Esophagus muscularis mucosa (tissue), 4 donors: ENCODE results near the gene FANCB. TPM values are rescaled to one million over a fixed set of nuclear protein-coding genes. Genes with fewer than 3 reads are reported as not detected.

ENCODE experiments used
- DNase-seq: peaks from one replicate; pipeline ENCODE4 v3.0.0-alpha.2; 2017; ENCODE audit errors: extremely low spot score
- H3K27ac ChIP-seq, 4 donors: fragments of 200-600 bp; sonication (generic); replicated peaks in 1 of 4; 1 replicate in 3 of 4; 2 replicates in 1 of 4; pipeline ENCODE4 v1.5.1; 2016 to 2019; ENCODE audit warnings: mild to moderate bottlenecking in 1 of 4
- H3K27me3 ChIP-seq, 4 donors: fragments of 200-600 bp; sonication (generic); one replicate each; pipeline versions ENCODE4 v1.5.1 to v1.6.0; 2016 to 2019
- H3K36me3 ChIP-seq, 4 donors: fragments of 200-600 bp; sonication (generic); one replicate each; pipeline ENCODE4 v1.5.1; 2016 to 2019
- H3K4me1 ChIP-seq, 4 donors: fragments of 200-600 bp; sonication (generic); one replicate each; pipeline ENCODE4 v1.5.1; 2016 to 2019
- H3K4me3 ChIP-seq, 4 donors: fragments of 200-600 bp; sonication (generic); 1 replicate in 2 of 4; 2 replicates in 2 of 4; pipeline ENCODE4 v1.5.1; 2016 to 2019; ENCODE audit warnings: mild to moderate bottlenecking in 4 of 4, moderate library complexity in 1 of 4
- H3K9me3 ChIP-seq, 4 donors: fragments of 200-600 bp; sonication (generic); 1 replicate in 3 of 4; 2 replicates in 1 of 4; pipeline ENCODE4 v1.5.1; 2016 to 2019
- EP300 ChIP-seq: sonication (generic); formaldehyde crosslinking; IDR thresholded peaks from one replicate; pipeline ENCODE4 v1.6.1; 2017; ENCODE audit warnings: antibody characterized with exemption
- POLR2A ChIP-seq: fragments of 450-650 bp; IDR thresholded peaks from one replicate; pipeline ENCODE4 v1.6.1; 2017; ENCODE audit warnings: antibody characterized with exemption, moderate library complexity, mild to moderate bottlenecking, low read depth
- POLR2AphosphoS5 ChIP-seq, 2 donors: sonication (generic); formaldehyde crosslinking; IDR thresholded peaks; one replicate each; pipeline ENCODE4 v1.6.1; 2017; ENCODE audit warnings: antibody characterized with exemption in 2 of 2
- WGBS: methylation state at CpG from one replicate; pipeline ENCODE4 v1.1.5; 2018; 5-methylcytosine and 5-hydroxymethylcytosine counted together
- intact Hi-C: fragments of 100-400 bp; cut with DNase I; formaldehyde crosslinking; loops from one replicate; pipeline ENCODE4 v1.15.1; 2023
- total RNA-seq, 4 donors: library from RNA; depleted of rRNA; stranded (reverse); fragments of >200 nt; gene quantifications; one replicate each; pipeline versions ENCODE4 v1.1.0 to v1.2.1, GENCODE V29; 2016
- TF ChIP-seq, protein P1 (sequence below), 3 experiments: fragments of 200-600 bp in 2 of 3; fragments of 450-650 bp in 1 of 3; sonication (generic) in 2 of 3; IDR thresholded peaks; one replicate each; pipeline ENCODE4 v1.5.1; 2017 to 2019; ENCODE audit warnings: antibody characterized with exemption in 3 of 3, mild to moderate bottlenecking in 2 of 3, moderate library complexity in 1 of 3

Gene FANCB
- total RNA-seq, 4 donors from 2014 or later = 0.33 to 1.3 (median 0.85) TPM

DNA sequence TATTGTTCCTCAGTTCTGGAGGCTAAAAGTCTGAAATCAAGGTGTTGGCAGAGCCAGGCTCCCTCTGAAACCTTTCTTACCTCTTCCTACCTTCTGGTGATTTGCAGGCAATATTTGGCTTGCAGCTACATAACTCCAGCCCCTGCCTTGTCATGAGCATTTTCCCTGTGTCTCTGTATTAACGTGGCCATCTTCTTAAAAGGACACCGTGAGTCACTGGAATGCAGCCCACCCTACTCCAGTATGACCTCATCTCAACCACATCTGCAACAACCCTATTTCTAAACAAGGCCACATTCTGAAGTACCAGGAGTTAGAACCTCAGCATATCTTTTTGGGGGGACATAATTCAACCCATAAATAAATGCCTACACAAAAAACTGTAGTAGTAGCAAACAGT is 40.7 kb downstream of the FANCB start:
- H3K27ac ChIP-seq = no peak overlapping the region
- no peaks in the 10 kb centered on the region for H3K4me1 ChIP-seq
- DNase-seq = no peak
- TF ChIP-seq POLR2A (no peak), EP300 (no peak), POLR2AphosphoS5 (IDR thresholded peaks at IDR 0.05) (no peak)
- TF ChIP-seq, protein P1, sequence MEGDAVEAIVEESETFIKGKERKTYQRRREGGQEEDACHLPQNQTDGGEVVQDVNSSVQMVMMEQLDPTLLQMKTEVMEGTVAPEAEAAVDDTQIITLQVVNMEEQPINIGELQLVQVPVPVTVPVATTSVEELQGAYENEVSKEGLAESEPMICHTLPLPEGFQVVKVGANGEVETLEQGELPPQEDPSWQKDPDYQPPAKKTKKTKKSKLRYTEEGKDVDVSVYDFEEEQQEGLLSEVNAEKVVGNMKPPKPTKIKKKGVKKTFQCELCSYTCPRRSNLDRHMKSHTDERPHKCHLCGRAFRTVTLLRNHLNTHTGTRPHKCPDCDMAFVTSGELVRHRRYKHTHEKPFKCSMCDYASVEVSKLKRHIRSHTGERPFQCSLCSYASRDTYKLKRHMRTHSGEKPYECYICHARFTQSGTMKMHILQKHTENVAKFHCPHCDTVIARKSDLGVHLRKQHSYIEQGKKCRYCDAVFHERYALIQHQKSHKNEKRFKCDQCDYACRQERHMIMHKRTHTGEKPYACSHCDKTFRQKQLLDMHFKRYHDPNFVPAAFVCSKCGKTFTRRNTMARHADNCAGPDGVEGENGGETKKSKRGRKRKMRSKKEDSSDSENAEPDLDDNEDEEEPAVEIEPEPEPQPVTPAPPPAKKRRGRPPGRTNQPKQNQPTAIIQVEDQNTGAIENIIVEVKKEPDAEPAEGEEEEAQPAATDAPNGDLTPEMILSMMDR (IDR thresholded peaks at IDR 0.05) = no peak
- no peak overlapping the region for H3K4me3 ChIP-seq
- intact Hi-C loops = no loop called here
- no peaks in the 10 kb centered on the region for H3K27me3 ChIP-seq
- H3K36me3 ChIP-seq = no peaks in the 10 kb centered on the region
- peaks cover 0 to 13% (median 0%) of the 10 kb centered on the region in 4 donors for H3K9me3 ChIP-seq
- 57% methylated on average over 2 of the region's 2 CpGs for WGBS

- Histone ChIP-seq H3K27ac (no peak overlapping the region), H3K4me3 (no peak overlapping the region), H3K27me3 (no peaks in the 10 kb centered on the region), H3K9me3 (peaks cover 0 to 13% (median 0%) of the 10 kb centered on the region in 4 donors), H3K4me1 (no peaks in the 10 kb centered on the region), H3K36me3 (no peaks in the 10 kb centered on the region)
- intact Hi-C loops = no loop called here
- DNase-seq = no peak
- TF ChIP-seq, protein P1 (IDR thresholded peaks at IDR 0.05) = no peak
- TF ChIP-seq EP300 (no peak), POLR2AphosphoS5 (IDR thresholded peaks at IDR 0.05) (no peak), POLR2A (no peak)
- WGBS = 62% methylated on average over 2 of the region's 2 CpGs
These were observed 43.2 kb downstream of the FANCB start for GRCh38 chrX:14829643-14830042.

DNA sequence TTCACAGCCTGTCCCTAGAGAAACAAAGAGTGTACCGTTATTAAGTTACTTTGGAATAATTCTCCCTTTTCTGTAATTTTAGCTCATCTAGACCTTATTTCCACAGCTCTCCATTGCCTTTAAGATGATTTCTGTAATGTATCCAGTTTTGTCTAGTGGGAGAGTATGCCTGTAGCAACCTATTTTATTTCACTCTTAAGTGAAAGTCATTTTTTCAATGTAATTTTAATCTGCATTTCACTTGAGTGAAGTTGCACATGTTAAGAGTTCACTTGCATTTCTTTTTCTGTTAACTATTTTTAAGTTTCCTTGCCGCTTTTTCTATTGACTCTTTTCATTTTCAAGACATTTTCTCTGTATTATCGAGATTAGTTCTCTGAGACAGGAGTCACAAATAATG is 46.5 kb downstream of the FANCB start:
- intact Hi-C loops = no loop called here
- no peak for TF ChIP-seq EP300
- no peak for TF ChIP-seq POLR2A
- TF ChIP-seq, protein P1 (IDR thresholded peaks at IDR 0.05) = no peak
- no peak for TF ChIP-seq POLR2AphosphoS5 (IDR thresholded peaks at IDR 0.05)
- no peak overlapping the region for H3K27ac ChIP-seq
- no peak overlapping the region for H3K4me3 ChIP-seq
- H3K27me3 ChIP-seq = no peaks in the 10 kb centered on the region
- no peaks in the 10 kb centered on the region for H3K4me1 ChIP-seq
- peaks cover 0 to 13% (median 0%) of the 10 kb centered on the region in 4 donors for H3K9me3 ChIP-seq
- H3K36me3 ChIP-seq = no peaks in the 10 kb centered on the region
- DNase-seq = no peak
- 67% methylated on average over 3 of the region's 3 CpGs for WGBS

- no peaks in the 10 kb centered on the region for H3K4me1 ChIP-seq
- no peaks in the 10 kb centered on the region for H3K36me3 ChIP-seq
- no peak for DNase-seq
- intact Hi-C loops = no loop called here
- H3K9me3 ChIP-seq = peaks cover 0 to 13% (median 0%) of the 10 kb centered on the region in 4 donors
- H3K4me3 ChIP-seq = no peak overlapping the region
- H3K27me3 ChIP-seq = no peaks in the 10 kb centered on the region
- H3K27ac ChIP-seq = no peak overlapping the region
- TF ChIP-seq, protein P1 (IDR thresholded peaks at IDR 0.05) = no peak
- TF ChIP-seq EP300 (no peak), POLR2AphosphoS5 (IDR thresholded peaks at IDR 0.05) (no peak), POLR2A (no peak)
These were observed 47.0 kb downstream of the FANCB start for GRCh38 chrX:14825851-14826250.

DNA sequence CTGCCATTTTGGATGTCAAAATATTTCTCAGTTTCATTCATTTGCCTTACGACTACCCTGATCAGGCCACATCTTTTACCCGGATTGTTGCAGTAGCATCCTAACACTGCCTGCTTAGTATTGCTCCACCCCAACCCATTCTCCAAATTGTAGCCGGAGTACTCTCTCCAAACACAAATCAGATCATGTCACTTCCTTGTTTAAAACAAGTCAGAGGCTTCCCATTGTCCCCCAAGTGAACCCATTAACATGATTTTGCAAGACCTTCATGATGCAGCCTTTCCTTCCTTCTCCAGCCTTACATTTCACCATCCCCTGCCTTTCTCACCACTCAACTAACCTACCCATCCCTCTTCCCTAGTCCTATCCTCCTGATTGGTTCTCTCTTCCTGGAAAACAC is 53.1 kb downstream of the FANCB start:
- Histone ChIP-seq H3K27me3 (no peaks in the 10 kb centered on the region), H3K36me3 (no peaks in the 10 kb centered on the region), H3K27ac (no peak overlapping the region), H3K4me1 (no peaks in the 10 kb centered on the region), H3K9me3 (peaks cover 0 to 8% (median 0%) of the 10 kb centered on the region in 4 donors), H3K4me3 (no peak overlapping the region)
- 78% methylated on average over 3 of the region's 3 CpGs for WGBS
- intact Hi-C loops = no loop called here
- TF ChIP-seq POLR2AphosphoS5 (IDR thresholded peaks at IDR 0.05) = no peak
- TF ChIP-seq, protein P1 (IDR thresholded peaks at IDR 0.05) = no peak
- no peak for TF ChIP-seq EP300
- no peak for TF ChIP-seq POLR2A
- DNase-seq = no peak
